ENCODE results near the gene POLR3C.
A peak's percentile ranks its signal among the peaks of the same experiment; 100 is the strongest.

POLR3C gene

GRCh38 chr1:145874646-145875045 lies 50.6 kb downstream of the POLR3C start:
- TF ChIP-seq CTCF (conservative IDR thresholded peaks at IDR 0.05; ENCODE audit: control insufficient read depth, insufficient read depth, low read depth, low read length) = no peak
- no peak overlapping the region for H3K4me3 ChIP-seq (ENCODE audit: control insufficient read depth, low read depth, low read length)
- no peak for DNase-seq (ENCODE audit: low read depth)

DNA sequence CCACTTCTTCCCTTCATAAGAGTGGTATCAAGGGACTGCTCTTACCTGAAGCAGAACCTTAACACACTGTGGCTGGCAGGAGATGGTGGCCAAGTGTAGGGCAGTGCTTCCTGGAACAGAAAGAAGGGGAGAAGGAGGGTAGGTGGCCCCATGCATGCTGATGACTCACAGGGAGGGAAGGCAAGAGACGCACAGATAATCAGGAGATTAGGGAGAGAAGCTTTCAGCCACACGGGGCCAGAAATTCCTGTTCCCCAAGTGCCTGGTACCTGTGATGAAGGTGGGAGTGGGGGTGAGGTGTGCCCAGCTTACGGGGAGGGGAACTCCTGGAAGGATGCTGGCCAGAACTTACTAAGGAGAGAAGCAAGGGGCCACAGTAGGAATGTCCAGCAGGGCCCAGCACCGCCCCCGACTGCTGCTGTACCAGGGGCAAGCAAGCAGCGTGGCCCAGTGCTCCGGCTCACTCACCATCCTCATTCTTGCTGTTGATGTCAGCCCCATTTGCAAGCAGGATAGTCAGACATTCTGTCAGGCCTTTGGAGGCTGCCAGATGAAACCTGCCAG lies 54.0 kb downstream of the POLR3C start:
- no peak for DNase-seq (ENCODE audit: low read depth)
- TF ChIP-seq CTCF (conservative IDR thresholded peaks at IDR 0.05; ENCODE audit: control insufficient read depth, insufficient read depth, low read depth, low read length) = no peak
- H3K4me3 ChIP-seq (ENCODE audit: control insufficient read depth, low read depth, low read length) = no peak overlapping the region

DNA sequence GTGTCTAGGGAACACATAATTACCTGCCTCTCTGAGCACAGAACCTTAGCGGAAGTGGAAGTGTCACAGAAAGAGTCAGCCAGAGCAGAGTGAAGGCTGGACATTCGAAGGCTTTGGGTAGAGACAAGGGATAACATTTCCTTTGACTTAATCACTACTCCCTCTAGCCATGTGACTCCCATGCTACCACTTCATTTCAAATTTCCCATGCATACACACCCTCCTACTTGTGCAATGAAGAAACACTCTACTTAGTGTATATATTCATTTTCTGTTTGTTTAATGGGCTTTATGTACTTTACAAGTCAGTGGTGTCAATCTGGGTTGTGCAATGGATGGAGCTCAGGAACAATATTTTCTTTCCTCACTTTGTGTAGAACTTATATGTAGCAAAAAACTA lies 54.7 kb downstream of the POLR3C start:
- no peak for TF ChIP-seq CTCF (conservative IDR thresholded peaks at IDR 0.05; ENCODE audit: control insufficient read depth, insufficient read depth, low read depth, low read length)
- no peak for DNase-seq (ENCODE audit: low read depth)
- no peak overlapping the region for H3K4me3 ChIP-seq (ENCODE audit: control insufficient read depth, low read depth, low read length)

GRCh38 chr1:145879775-145880174 lies 55.8 kb downstream of the POLR3C start:
- no peak overlapping the region for H3K4me3 ChIP-seq (ENCODE audit: control insufficient read depth, low read depth, low read length)
- TF ChIP-seq CTCF (conservative IDR thresholded peaks at IDR 0.05; ENCODE audit: control insufficient read depth, insufficient read depth, low read depth, low read length) = no peak
- DNase-seq (ENCODE audit: low read depth) = no peak

GRCh38 chr1:145884675-145885074 lies 60.7 kb downstream of the POLR3C start:
- no peak for TF ChIP-seq CTCF (conservative IDR thresholded peaks at IDR 0.05; ENCODE audit: control insufficient read depth, insufficient read depth, low read depth, low read length)
- peak overlapping the region; percentile 73 for H3K4me3 ChIP-seq (ENCODE audit: control insufficient read depth, low read depth, low read length)
- DNase-seq (ENCODE audit: low read depth) = peak; percentile 91

GRCh38 chr1:145885738-145886287 lies 61.8 kb downstream of the POLR3C start, which contains the start of gene ANKRD35:
ANKRD35 (minus strand) TSS chr1:145885866; CDS start chr1:145885758, 108 bp downstream.
- DNase-seq (ENCODE audit: low read depth) = peak; percentile 61
- TF ChIP-seq CTCF (conservative IDR thresholded peaks at IDR 0.05; ENCODE audit: control insufficient read depth, insufficient read depth, low read depth, low read length) = no peak
- peak within 1 kb of the TSS; percentile 73 for H3K4me3 ChIP-seq (ENCODE audit: control insufficient read depth, low read depth, low read length)

Measured in fibroblast of mammary gland (primary cell).